Neutrophil (primary cell): ENCODE data around the gene ZYG11A.

Source experiments
- H3K27ac ChIP-seq: fragments of 200-600 bp; sonication (generic); 2 replicates; pipeline ENCODE4 v1.5.1; 2016; ENCODE audit warnings: mild to moderate bottlenecking, moderate library complexity
- H3K27me3 ChIP-seq: fragments of 200-600 bp; sonication (generic); 2 replicates; pipeline ENCODE4 v1.6.0; 2016; ENCODE audit warnings: mild to moderate bottlenecking
- H3K36me3 ChIP-seq: fragments of 200-600 bp; sonication (generic); 2 replicates; pipeline ENCODE4 v1.5.1; 2017
- H3K4me1 ChIP-seq, 2 experiments: fragments of 200-600 bp in 1 of 2; sonication (generic) in 1 of 2; 1 replicate in 1 of 2; 2 replicates in 1 of 2; pipeline versions ENCODE4 v1.5.1 to v1.6.1; 2013 to 2016; ENCODE audit warnings: low read depth in 1 of 2, low read length in 1 of 2, mild to moderate bottlenecking in 1 of 2, moderate library complexity in 1 of 2; ENCODE audit not compliant: control insufficient read depth in 1 of 2, insufficient read depth in 1 of 2
- H3K4me3 ChIP-seq, 2 experiments: fragments of 200-600 bp in 1 of 2; sonication (generic) in 1 of 2; 1 replicate in 1 of 2; 2 replicates in 1 of 2; pipeline ENCODE4 v1.5.1; 2013 to 2016; ENCODE audit warnings: low read depth in 1 of 2, low read length in 1 of 2, mild to moderate bottlenecking in 1 of 2, moderate library complexity in 1 of 2
- H3K9me3 ChIP-seq: fragments of 200-600 bp; sonication (generic); 2 replicates; pipeline ENCODE4 v1.5.1; 2016
- CTCF ChIP-seq: fragments of 200-600 bp; sonication (generic); IDR thresholded peaks from 2 replicates; pipeline ENCODE4 v1.5.1; 2016; ENCODE audit warnings: antibody characterized with exemption

Gene ZYG11A

GRCh38 chr1:52927212-52928014 lies 84.9 kb downstream of the ZYG11A start, which contains the start of gene SCP2:
SCP2 (plus strand) TSS chr1:52927276; CDS start chr1:52927397, 121 bp downstream.
- no peaks in the 10 kb centered on the region for H3K9me3 ChIP-seq
- H3K27ac ChIP-seq: peak within 1 kb of the TSS; percentile 70
- peaks cover 11 to 15% of the 10 kb centered on the region in 2 experiments for H3K4me1 ChIP-seq
- peak within 1 kb of the TSS; percentile 62 to 64 for H3K4me3 ChIP-seq
- no peaks in the 10 kb centered on the region for H3K36me3 ChIP-seq
- no peak for TF ChIP-seq CTCF
- peaks cover 63% of the 10 kb centered on the region for H3K27me3 ChIP-seq

GRCh38 chr1:52928015-52928404 lies 85.5 kb downstream of the ZYG11A start:
- Histone ChIP-seq H3K4me3 (peak overlapping the region; percentile 62 to 64), H3K4me1 (peaks cover 11 to 19% of the 10 kb centered on the region in 2 experiments), H3K36me3 (no peaks in the 10 kb centered on the region), H3K27me3 (peaks cover 59% of the 10 kb centered on the region), H3K9me3 (no peaks in the 10 kb centered on the region), H3K27ac (peak overlapping the region; percentile 70)
- no peak for TF ChIP-seq CTCF

- Histone ChIP-seq H3K9me3 (no peaks in the 10 kb centered on the region), H3K4me1 (peaks cover 11 to 19% of the 10 kb centered on the region in 2 experiments), H3K36me3 (no peaks in the 10 kb centered on the region), H3K27ac (no peak overlapping the region), H3K4me3 (no peak overlapping the region), H3K27me3 (peaks cover 49% of the 10 kb centered on the region)
- TF ChIP-seq CTCF: no peak
Measured at GRCh38 chr1:52929019-52929418, 86.5 kb downstream of the ZYG11A start.

GRCh38 chr1:52937433-52938182 lies 95.0 kb downstream of the ZYG11A start:
- TF ChIP-seq CTCF: no peak
- Histone ChIP-seq H3K9me3 (no peaks in the 10 kb centered on the region), H3K27ac (no peak overlapping the region), H3K36me3 (no peaks in the 10 kb centered on the region), H3K27me3 (no peaks in the 10 kb centered on the region), H3K4me3 (no peak overlapping the region), H3K4me1 (peaks cover 14 to 18% of the 10 kb centered on the region in 2 experiments)

- no peak for TF ChIP-seq CTCF
- Histone ChIP-seq H3K4me3 (no peak overlapping the region), H3K36me3 (no peaks in the 10 kb centered on the region), H3K9me3 (no peaks in the 10 kb centered on the region), H3K27me3 (no peaks in the 10 kb centered on the region), H3K27ac (no peak overlapping the region), H3K4me1 (peaks cover 14% of the 10 kb centered on the region in 2 experiments)
Measured at GRCh38 chr1:52938183-52938451, 95.6 kb downstream of the ZYG11A start.
